KOPT-K1 (cell line): ENCODE data around the gene RAPGEF2.
"Not testable (repeated sequence)": the region's sequence is repeated elsewhere in the genome, so short reads cannot be mapped to it uniquely, and the experiment has no call there.

ENCODE experiments used
- H3K27ac ChIP-seq: fragments of 200-600 bp; sonication (generic); 2 replicates; pipeline ENCODE4 v1.5.1; 2016; ENCODE audit warnings: antibody characterized with exemption, mild to moderate bottlenecking, low read depth, low read length; ENCODE audit not compliant: poor library complexity, severe bottlenecking
- H3K36me3 ChIP-seq: fragments of 200-600 bp; sonication (generic); 2 replicates; pipeline ENCODE4 v1.5.1; 2017; ENCODE audit warnings: antibody characterized with exemption, mild to moderate bottlenecking, low read length, moderate library complexity; ENCODE audit not compliant: insufficient read depth
- H3K9me3 ChIP-seq: fragments of 200-600 bp; sonication (generic); 2 replicates; pipeline ENCODE4 v1.5.1; 2017; ENCODE audit warnings: antibody characterized with exemption, low read length, mild to moderate bottlenecking; ENCODE audit not compliant: insufficient read depth, poor library complexity, severe bottlenecking

The RAPGEF2 gene

DNA sequence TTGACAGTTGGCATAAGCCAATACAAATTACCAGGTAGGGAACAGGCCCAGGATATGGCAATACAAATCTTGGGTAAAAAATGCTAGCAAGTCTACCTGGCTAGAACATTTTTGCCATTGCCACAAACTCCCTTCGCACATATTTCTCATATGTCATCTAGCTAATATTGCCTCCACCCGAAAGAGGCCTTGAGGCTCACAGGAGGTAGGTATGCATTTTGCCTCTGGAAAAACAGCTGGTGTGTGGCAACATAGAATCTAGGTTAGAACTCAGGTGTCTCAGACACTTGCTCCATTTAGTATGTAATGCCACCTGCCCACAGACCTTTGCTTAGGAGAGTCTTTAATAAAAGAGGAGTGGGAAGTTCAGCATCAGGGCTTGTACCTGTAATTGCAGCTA is 16.3 kb upstream of the RAPGEF2 start:
- Histone ChIP-seq H3K9me3 (no peaks in the 10 kb centered on the region), H3K27ac (no peak overlapping the region), H3K36me3 (no peaks in the 10 kb centered on the region)

DNA sequence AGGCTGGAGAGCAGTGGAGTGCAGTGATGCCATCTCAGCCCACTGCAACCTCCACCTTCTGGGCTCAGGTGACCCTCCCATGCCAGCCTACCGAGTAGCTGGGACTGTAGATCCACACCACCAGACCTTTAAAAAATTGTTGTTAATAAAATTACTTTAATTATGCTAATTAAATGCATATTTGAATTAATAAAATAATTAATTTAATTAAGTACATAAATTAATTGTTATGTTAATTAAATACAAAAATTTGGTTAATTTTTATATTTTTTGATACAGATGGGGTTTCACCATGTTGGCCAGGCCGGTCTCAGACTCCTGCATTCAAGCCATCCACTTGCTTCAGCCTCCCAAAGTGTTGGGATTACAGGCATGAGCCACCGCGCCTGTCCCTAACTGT is 12.6 kb upstream of the RAPGEF2 start:
- no peaks in the 10 kb centered on the region for H3K36me3 ChIP-seq
- no peak overlapping the region for H3K27ac ChIP-seq
- H3K9me3 ChIP-seq: no peaks in the 10 kb centered on the region

DNA sequence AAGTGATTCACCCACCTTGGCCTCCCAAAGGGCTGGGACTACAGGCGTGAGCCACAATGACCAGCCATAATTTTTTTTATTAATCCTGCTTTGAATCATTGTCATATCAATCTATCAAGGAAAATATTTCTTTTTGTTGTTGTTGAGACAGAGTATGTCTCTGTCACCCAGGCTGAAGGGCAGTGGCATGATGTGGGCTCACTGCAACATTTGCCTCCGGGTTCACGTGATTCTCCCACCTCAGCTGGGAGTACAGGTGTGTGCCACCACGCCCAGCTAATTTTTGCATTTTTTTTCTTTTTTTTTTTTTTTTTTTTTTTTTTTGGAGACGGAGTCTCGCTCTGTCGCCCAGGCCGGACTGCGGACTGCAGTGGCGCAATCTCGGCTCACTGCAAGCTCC is 8.7 kb upstream of the RAPGEF2 start:
- H3K36me3 ChIP-seq, H3K9me3 ChIP-seq, H3K27ac ChIP-seq: not testable (repeated sequence)

DNA sequence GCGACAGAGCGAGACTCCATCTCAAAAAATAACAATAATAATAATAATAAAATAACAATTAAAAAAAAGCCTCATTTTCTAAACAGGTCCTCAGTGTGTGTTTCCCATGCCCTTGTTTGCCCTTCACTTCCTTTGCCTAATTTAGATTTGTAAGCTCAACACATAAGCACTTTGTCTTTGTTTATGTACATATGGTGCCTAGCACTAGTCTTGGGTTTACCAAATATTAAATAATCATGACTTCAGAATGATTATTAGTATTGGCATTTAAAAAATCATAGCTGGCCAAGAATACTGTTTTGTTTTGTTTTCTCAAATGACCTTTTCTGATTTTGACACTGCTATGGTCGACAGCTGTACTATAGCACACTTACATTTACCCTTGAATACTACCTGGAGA is 6.4 kb upstream of the RAPGEF2 start:
- Histone ChIP-seq H3K36me3 (no peaks in the 10 kb centered on the region), H3K9me3 (no peaks in the 10 kb centered on the region), H3K27ac (no peak overlapping the region)

DNA sequence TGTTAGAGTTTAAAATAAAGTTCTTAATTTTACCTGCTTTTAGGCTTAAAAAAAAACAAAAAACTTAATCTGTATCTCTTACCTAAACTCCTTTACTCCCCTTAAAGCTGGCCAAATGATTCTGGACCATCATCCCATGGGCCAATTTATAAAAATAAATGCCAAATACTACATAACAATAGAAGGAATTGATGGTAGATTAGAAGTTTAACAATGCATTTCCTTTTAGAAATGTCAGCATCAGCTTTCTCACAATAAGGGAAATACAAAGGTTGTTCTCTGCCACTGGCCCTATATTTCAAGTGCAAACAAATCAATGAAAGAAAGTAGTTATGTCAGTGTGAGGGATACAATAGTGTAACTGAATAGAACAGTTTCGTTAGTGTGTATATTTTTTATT is 5.7 kb upstream of the RAPGEF2 start:
- Histone ChIP-seq H3K27ac (no peak overlapping the region), H3K36me3 (no peaks in the 10 kb centered on the region), H3K9me3 (no peaks in the 10 kb centered on the region)

DNA sequence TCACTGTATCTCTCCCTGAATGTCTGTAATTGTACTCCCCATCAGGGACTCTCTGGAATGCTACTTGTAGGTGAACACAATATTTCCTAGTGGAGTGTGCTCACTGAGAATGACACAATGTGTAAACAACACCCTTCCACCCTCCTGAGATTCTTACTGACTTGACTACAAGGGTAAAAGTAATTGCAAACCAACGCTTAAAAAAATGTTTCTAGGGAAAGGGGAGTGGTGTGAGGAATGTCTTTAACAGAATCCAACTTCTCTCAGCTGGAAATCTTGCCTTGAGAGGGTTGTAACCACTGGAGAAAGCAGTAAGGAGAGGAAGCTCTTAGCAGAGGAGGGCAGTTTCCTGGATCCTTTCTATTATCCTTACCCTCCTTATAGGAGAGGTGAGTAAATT is 5.1 kb upstream of the RAPGEF2 start:
- no peak overlapping the region for H3K27ac ChIP-seq
- H3K36me3 ChIP-seq: no peaks in the 10 kb centered on the region
- H3K9me3 ChIP-seq: no peaks in the 10 kb centered on the region

DNA sequence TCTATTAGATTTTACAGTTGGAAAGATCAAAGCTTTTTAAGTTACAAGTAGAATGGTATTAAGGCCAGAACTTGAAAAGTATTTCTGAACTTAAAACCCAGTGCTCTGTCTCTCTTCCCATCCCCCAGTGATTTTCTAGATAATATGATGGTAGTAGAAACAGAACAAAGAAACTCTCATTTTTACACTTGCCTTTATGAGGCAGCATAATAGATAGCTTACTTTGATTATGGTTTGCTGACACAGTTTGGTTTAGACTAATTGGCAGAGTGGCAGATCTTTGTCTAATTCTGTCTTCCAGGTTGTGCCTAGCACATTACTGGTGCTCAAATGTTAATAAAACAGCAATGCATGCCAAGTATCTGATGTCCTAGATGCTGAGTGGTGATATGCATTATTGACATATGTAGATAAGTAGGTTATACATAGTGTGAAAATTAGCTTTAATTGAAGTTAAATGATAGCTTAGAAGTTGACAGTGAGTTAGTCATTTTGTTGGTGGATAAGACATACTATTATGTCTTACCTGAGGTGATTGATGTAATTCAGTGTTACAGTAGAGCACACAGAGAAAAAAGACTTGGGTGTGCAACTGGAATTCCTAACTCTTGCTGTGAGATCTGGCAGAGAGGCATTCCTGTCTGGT is 4.3 kb upstream of the RAPGEF2 start:
- Histone ChIP-seq H3K36me3 (no peaks in the 10 kb centered on the region), H3K27ac (no peak overlapping the region), H3K9me3 (no peaks in the 10 kb centered on the region)

DNA sequence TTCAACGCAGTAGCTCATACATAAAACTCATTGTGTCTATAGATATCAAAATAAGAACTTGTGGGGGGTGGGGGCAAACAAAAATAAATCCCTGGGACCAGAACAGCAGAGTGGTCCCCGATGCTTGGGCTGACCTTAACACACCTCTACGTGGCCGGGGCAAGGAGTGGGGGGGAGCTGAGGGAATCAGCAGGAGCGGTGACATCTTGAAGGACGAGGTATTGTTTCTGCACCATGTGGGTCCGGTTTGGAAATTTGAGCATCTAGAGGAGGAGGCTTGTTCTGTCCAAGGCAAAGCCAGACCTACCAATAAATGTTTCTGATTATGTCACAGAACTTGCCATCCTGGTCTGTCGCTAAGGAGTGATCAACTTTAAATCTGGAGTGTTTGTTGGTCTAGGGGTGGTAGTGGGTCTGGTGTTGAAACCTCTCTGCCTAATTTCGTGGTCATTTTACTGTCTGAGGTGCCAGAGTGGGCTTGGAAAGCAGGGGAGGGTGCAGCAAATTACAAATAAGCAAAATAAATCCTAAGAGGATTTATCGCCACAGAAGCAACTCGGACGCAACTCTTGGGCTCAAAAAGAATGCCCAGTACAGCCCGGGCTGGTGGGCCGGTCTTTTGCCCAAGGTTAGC is 774 bp upstream of the RAPGEF2 start:
- Histone ChIP-seq H3K9me3 (no peaks in the 10 kb centered on the region), H3K27ac (no peak overlapping the region), H3K36me3 (no peaks in the 10 kb centered on the region)

DNA sequence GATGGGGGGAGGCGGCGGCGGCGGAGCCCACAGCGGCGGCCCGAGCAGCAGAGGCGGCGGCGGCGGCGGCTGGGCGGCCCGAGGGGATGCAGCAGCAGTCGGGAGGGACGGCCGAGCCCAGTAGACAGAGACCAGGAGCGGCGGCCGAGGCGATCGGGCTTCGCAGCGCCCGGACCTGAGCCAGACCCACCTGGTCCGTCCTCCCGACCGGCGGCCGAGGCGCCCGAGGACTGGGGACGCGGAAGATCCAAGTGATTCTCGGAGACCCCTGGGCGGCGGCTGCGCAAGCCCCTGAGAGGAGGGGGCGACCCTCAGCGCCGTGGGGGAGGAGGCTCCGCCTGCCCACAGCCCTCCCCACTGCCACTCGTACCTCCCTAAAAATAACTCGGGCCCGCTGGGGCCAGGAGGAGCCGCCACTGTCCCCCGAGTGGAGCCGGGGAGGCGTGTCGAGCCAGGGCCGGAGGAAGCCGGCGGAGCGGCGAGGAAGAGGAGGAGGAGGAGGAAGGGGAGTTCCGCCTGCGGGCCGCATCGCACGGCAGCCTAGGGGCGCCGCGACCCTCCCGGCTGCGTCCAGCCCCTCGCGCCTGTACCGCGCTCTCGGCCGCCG is 608 bp downstream of the RAPGEF2 start:
- Histone ChIP-seq H3K9me3 (no peaks in the 10 kb centered on the region), H3K36me3 (no peaks in the 10 kb centered on the region), H3K27ac (peak overlapping the region; percentile 35)

DNA sequence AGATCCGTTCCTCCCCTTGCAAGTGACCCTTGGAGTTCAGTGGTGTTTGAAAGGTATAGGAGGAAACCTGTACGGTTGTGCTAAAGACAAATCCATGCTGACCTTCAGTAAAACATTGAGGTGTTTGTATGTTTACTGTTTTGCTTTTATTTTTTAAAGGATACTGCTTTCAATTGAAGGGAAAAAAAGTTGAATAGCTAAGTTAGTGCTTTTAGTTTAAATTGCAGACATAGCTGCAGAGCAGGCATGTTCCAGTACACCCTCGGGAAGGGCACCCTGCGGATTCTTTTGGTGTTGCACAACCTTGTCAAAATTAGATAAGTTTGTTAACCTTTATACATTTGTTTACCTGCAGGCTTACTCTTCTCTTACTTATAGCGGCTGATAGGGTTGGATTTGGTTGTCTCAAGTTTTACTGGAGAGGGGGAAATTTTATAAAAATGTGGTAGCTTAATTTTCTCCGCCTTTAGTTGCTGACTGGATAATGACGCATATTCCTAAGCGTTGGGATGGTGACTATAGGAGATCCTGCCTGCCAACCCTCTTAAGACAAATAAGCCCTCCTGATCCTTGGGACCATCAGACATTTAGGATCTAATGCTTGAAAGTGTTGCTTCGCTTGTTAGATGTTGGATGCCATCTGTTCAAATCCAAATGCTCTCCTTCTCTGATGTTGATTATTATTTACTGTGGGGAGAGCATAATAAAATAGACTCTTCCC is 2.0 kb downstream of the RAPGEF2 start:
- H3K27ac ChIP-seq: no peak overlapping the region
- no peaks in the 10 kb centered on the region for H3K9me3 ChIP-seq
- H3K36me3 ChIP-seq: no peaks in the 10 kb centered on the region

DNA sequence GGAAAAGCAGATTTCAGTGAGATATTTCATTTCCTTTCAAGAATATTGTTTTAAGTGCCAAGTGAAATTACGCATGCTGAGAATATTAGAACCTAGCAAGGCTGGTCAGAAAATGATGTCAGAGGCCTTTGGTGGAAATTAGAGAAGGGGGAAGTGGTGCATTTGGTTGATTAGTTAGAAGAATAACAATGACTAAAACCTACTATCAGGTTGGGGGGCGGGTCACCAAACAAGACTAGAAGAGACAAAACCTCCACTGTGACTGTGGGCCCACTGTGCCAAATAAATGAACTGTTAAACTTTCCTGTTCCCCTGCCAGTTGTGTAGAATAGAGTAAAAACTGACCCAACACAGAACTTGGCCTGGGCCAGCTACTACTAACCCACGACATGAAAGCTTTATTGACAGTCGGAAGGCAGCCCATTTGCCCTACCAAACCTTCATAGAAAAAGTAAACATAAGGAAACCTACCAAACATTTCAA is 2.9 kb downstream of the RAPGEF2 start:
- no peak overlapping the region for H3K27ac ChIP-seq
- no peaks in the 10 kb centered on the region for H3K36me3 ChIP-seq
- H3K9me3 ChIP-seq: no peaks in the 10 kb centered on the region

DNA sequence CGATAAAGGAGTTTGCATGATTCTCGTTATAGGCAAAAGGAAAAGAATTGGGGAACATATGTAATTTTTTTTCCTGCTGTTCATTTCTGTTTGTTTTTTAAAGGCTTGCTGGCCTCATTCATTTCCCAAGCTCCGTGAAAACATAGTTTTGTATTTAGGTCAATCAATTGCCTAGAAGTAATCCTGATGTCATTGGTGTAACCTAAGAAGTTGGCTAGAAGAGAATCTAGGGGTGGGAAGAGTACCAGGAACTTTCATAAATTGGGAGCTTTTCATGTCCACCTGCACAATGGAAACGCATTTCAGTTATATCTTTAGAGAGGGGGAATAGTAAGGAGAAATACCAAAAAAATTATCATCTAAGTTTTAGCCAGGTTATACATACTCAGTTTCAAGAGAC is 3.8 kb downstream of the RAPGEF2 start:
- no peak overlapping the region for H3K27ac ChIP-seq
- H3K36me3 ChIP-seq: no peaks in the 10 kb centered on the region
- H3K9me3 ChIP-seq: no peaks in the 10 kb centered on the region

DNA sequence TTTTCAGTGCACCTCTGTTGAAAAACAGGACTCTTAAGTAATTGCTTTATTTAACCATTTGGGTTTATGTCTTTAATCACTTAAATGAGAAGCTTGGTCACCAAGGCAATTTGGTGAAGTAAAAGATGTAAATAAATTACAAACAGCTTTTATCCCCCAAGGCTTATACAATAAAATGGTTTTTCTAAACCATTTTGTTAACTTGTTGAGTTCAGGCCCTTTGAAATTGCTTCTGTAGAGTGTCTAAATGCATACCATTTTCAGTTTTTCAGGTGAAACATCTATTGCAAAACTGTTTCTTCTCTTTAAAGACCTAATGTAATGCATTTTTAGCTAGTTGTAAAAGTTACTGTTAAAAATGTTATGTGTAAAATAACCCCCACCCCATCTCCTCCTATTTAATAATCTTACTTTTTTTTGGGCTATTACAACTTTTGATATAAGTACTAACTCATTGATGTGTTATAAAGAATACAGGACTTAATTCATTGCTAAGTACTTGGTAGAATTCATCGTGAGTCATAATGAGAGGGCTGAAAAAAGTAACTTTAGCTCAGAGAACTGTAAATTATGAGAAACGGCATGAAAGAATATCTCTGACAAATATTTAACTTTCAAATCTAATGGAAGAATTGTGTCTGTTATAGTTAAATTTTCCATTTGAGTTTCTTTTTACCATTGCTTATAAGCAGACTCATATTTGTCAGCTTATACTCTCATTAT is 4.5 kb downstream of the RAPGEF2 start:
- Histone ChIP-seq H3K9me3 (no peaks in the 10 kb centered on the region), H3K36me3 (no peaks in the 10 kb centered on the region), H3K27ac (no peak overlapping the region)

DNA sequence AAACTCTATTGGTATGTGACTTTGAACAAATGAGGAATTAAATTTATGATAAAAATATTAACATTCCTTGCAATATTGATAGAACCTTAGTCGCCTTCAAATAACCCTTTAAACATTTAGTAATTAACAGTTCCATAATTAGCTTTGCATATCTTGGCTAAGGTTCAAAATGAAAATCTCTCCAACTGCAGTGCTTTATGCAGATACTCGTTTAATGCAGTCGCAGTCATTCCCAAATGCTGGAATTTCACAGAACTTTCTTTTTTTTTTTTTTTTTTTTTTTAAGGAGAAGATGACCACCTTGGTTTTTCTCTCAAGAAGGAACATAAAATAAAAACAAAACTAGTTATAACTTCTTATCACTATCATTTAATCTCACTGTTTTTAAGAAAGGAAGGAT is 5.2 kb downstream of the RAPGEF2 start:
- H3K9me3 ChIP-seq: no peaks in the 10 kb centered on the region
- H3K27ac ChIP-seq: no peak overlapping the region
- H3K36me3 ChIP-seq: no peaks in the 10 kb centered on the region

DNA sequence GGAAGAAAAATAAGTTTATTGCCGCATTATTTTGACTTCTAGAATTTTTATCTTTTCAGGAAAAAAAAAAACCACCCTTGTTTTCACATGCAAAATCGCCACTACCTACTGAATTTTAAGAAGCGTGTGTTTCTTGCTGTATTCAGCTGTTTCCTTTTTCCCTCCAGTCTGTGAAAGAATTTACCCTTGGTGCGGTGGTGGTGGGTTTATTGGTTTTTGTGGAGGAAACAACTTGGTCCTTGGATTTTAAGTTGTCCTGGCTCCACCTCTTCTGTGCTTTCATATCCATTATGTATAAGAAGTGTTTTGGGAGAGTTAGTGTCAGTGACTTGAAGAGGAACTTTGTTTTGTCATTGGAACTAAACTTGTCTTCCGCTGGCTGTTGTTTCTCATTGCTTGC is 8.1 kb downstream of the RAPGEF2 start:
- Histone ChIP-seq H3K9me3 (peaks cover 5% of the 10 kb centered on the region), H3K36me3 (no peaks in the 10 kb centered on the region), H3K27ac (no peak overlapping the region)
